ENCODE measurements around the gene NACC2.

DNA sequence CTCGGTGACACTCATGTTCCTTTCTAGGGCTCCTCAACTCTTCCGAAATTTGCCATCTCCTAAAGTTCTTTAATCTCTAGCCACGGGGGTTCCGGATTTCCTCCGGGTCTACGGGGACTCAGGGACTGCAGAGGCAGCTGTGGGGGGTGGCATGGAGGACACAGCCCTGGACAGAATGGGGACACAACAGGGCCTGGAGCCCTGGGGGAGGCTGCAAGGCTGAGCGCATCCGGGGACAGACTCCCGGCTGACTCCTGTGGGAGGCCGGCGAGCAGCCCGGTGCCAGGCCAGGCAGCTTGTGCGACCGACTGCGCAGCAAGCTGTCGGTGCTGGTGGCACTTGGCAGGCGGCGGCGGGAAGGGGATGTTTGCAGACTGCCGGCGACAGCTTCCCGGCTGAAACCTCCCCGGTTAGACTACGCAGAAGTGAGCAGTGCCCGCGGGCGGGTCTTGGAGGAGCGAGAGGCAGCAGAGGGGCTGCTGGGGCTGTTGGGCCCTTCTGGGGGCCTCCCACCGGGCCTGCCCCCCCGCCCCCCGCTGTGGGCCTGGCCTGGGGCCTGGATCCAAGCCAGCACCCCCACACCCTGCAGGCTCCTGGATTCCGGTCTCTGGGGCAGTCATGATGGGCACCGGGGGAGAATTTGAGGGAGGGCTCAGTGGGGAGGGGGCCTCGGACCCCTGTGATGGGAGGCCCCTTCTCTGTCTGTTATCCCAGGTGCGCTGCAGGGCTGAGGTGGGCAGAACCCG is 105.2 kb downstream of the NACC2 start:
- TF ChIP-seq POLR2A (IDR thresholded peaks at IDR 0.05) = no peak
- TF ChIP-seq, protein P1, sequence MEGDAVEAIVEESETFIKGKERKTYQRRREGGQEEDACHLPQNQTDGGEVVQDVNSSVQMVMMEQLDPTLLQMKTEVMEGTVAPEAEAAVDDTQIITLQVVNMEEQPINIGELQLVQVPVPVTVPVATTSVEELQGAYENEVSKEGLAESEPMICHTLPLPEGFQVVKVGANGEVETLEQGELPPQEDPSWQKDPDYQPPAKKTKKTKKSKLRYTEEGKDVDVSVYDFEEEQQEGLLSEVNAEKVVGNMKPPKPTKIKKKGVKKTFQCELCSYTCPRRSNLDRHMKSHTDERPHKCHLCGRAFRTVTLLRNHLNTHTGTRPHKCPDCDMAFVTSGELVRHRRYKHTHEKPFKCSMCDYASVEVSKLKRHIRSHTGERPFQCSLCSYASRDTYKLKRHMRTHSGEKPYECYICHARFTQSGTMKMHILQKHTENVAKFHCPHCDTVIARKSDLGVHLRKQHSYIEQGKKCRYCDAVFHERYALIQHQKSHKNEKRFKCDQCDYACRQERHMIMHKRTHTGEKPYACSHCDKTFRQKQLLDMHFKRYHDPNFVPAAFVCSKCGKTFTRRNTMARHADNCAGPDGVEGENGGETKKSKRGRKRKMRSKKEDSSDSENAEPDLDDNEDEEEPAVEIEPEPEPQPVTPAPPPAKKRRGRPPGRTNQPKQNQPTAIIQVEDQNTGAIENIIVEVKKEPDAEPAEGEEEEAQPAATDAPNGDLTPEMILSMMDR (IDR thresholded peaks at IDR 0.05 in 4 of 5, conservative IDR thresholded peaks at IDR 0.05 in 1 of 5) = no peak

Measured in gastrocnemius medialis (tissue), 4 donors.